Measurements from ENCODE around the gene GCNT1.

GCNT1 gene

GRCh38 chr9:76545191-76545590 lies 86.2 kb downstream of the GCNT1 start:
- no peak for DNase-seq

- DNase-seq = no peak
Measured at GRCh38 chr9:76552181-76552580, 93.2 kb downstream of the GCNT1 start.

- no peak for DNase-seq
Measured at GRCh38 chr9:76552751-76553455, 93.9 kb downstream of the GCNT1 start.

- no peak for DNase-seq
Measured at GRCh38 chr9:76553680-76554079, 94.7 kb downstream of the GCNT1 start.
